Panc1 (cell line): ENCODE data around the gene TAPBP.

Experiments used
- CTCF ChIP-seq: fragments of 450-650 bp; IDR thresholded peaks from 2 replicates; pipeline ENCODE4 v1.5.1; 2017; ENCODE audit warnings: mild to moderate bottlenecking
- POLR2AphosphoS5 ChIP-seq: IDR thresholded peaks from 2 replicates; pipeline ENCODE4 v1.6.1; 2012; ENCODE audit warnings: mild to moderate bottlenecking, low read depth, low read length, moderate library complexity
- SIN3A ChIP-seq: IDR thresholded peaks from 2 replicates; pipeline ENCODE4 v1.6.1; 2012; ENCODE audit warnings: low read depth, mild to moderate bottlenecking, low read length, moderate library complexity, borderline replicate concordance; ENCODE audit not compliant: insufficient read depth
- TF ChIP-seq, protein P1 (sequence below), 2 experiments: IDR thresholded peaks; 2 replicates each; pipeline ENCODE4 v1.6.1; 2011 to 2012; ENCODE audit warnings: low read depth in 2 of 2, control low read depth in 1 of 2, low read length in 1 of 2, mild to moderate bottlenecking in 1 of 2, moderate library complexity in 1 of 2; ENCODE audit not compliant: insufficient read depth in 1 of 2

- TF ChIP-seq CTCF, result no peak
- TF ChIP-seq, protein P1, sequence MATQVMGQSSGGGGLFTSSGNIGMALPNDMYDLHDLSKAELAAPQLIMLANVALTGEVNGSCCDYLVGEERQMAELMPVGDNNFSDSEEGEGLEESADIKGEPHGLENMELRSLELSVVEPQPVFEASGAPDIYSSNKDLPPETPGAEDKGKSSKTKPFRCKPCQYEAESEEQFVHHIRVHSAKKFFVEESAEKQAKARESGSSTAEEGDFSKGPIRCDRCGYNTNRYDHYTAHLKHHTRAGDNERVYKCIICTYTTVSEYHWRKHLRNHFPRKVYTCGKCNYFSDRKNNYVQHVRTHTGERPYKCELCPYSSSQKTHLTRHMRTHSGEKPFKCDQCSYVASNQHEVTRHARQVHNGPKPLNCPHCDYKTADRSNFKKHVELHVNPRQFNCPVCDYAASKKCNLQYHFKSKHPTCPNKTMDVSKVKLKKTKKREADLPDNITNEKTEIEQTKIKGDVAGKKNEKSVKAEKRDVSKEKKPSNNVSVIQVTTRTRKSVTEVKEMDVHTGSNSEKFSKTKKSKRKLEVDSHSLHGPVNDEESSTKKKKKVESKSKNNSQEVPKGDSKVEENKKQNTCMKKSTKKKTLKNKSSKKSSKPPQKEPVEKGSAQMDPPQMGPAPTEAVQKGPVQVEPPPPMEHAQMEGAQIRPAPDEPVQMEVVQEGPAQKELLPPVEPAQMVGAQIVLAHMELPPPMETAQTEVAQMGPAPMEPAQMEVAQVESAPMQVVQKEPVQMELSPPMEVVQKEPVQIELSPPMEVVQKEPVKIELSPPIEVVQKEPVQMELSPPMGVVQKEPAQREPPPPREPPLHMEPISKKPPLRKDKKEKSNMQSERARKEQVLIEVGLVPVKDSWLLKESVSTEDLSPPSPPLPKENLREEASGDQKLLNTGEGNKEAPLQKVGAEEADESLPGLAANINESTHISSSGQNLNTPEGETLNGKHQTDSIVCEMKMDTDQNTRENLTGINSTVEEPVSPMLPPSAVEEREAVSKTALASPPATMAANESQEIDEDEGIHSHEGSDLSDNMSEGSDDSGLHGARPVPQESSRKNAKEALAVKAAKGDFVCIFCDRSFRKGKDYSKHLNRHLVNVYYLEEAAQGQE (IDR thresholded peaks at IDR 0.05; ENCODE audit: insufficient read depth in 1 of 2, low read depth in 2 of 2, low read length in 1 of 2), result no peak
- TF ChIP-seq SIN3A, result no peak
- TF ChIP-seq POLR2AphosphoS5, result no peak
Measured at GRCh38 chr6:33317419-33317668, 3.5 kb upstream of the TAPBP start.
